Tibial nerve (tissue), 4 donors: ENCODE results near the gene NPW. TPM values are rescaled to one million over a fixed set of nuclear protein-coding genes. Genes with fewer than 3 reads are reported as not detected.

ENCODE experiments used
- DNase-seq, 2 donors: peaks; one replicate each; pipeline ENCODE4 v3.0.0-alpha.2; 2019; ENCODE audit warnings: low spot score in 2 of 2
- H3K27ac ChIP-seq, 4 donors: fragments of 200-600 bp; sonication (generic) in 3 of 4; one replicate each; pipeline ENCODE4 v1.5.1; 2017 to 2019; ENCODE audit warnings: mild to moderate bottlenecking in 1 of 4
- H3K27me3 ChIP-seq, 2 donors: fragments of 200-600 bp; sonication (generic) in 1 of 2; one replicate each; pipeline versions ENCODE4 v1.5.1 to v1.6.0; 2017 to 2019
- H3K36me3 ChIP-seq, 3 donors: fragments of 200-600 bp; sonication (generic); one replicate each; pipeline ENCODE4 v1.5.1; 2018 to 2019
- H3K4me1 ChIP-seq, 4 donors: fragments of 200-600 bp; sonication (generic) in 3 of 4; one replicate each; pipeline ENCODE4 v1.5.1; 2017 to 2019
- H3K4me3 ChIP-seq, 4 donors: fragments of 200-600 bp; sonication (generic) in 3 of 4; one replicate each; pipeline ENCODE4 v1.5.1; 2017 to 2019; ENCODE audit warnings: mild to moderate bottlenecking in 1 of 4, moderate library complexity in 1 of 4
- H3K9me3 ChIP-seq, 4 donors: fragments of 200-600 bp; sonication (generic) in 3 of 4; one replicate each; pipeline ENCODE4 v1.5.1; 2017 to 2019
- CTCF ChIP-seq, 5 experiments: fragments of 200-600 bp in 3 of 5; fragments of 450-650 bp in 2 of 5; sonication (generic) in 3 of 5; IDR thresholded peaks; one replicate each; pipeline ENCODE4 v1.5.1; 2016 to 2019; ENCODE audit warnings: antibody characterized with exemption in 5 of 5, mild to moderate bottlenecking in 3 of 5, moderate library complexity in 2 of 5
- EP300 ChIP-seq, 2 donors: sonication (generic); formaldehyde crosslinking; IDR thresholded peaks; one replicate each; pipeline ENCODE4 v1.6.1; 2017; ENCODE audit warnings: antibody characterized with exemption in 2 of 2, mild to moderate bottlenecking in 1 of 2
- POLR2A ChIP-seq, 2 donors: fragments of 450-650 bp; IDR thresholded peaks; one replicate each; pipeline ENCODE4 v1.6.1; 2017; ENCODE audit warnings: antibody characterized with exemption in 2 of 2, mild to moderate bottlenecking in 2 of 2, moderate library complexity in 2 of 2
- WGBS, 2 donors: methylation state at CpG; one replicate each; pipeline ENCODE4 v1.1.5; 2018; 5-methylcytosine and 5-hydroxymethylcytosine counted together
- total RNA-seq, 4 donors: library from RNA; depleted of rRNA; stranded (reverse); fragments of >200 nt; gene quantifications; one replicate each; pipeline ENCODE4 v1.1.0, GENCODE V29; 2016

The NPW gene
- total RNA-seq, 4 donors from 2014 or later: 3.0 to 3.1 TPM; not detected in 2

GRCh38 chr16:1999866-2000514, 19.6 kb upstream of the NPW start:
- Histone ChIP-seq H3K9me3 (no peaks in the 10 kb centered on the region), H3K4me1 (peaks cover 0 to 21% (median 14%) of the 10 kb centered on the region in 4 donors), H3K27ac (no peak overlapping the region), H3K36me3 (peaks cover 20 to 78% (median 23%) of the 10 kb centered on the region in 3 donors), H3K4me3 (no peak overlapping the region), H3K27me3 (no peaks in the 10 kb centered on the region)
- no peak for DNase-seq
- WGBS, 2 donors: 89 to 90% methylated on average over 23 of the region's 28 CpGs
- TF ChIP-seq POLR2A (IDR thresholded peaks at IDR 0.05) (no peak), EP300 (IDR thresholded peaks at IDR 0.05) (no peak), CTCF (IDR thresholded peaks at IDR 0.05) (no peak)

GRCh38 chr16:2001035-2001434, 18.6 kb upstream of the NPW start:
- no peaks in the 10 kb centered on the region for H3K9me3 ChIP-seq
- H3K4me1 ChIP-seq: peaks cover 0 to 31% (median 24%) of the 10 kb centered on the region in 4 donors
- no peak for DNase-seq
- TF ChIP-seq EP300 (IDR thresholded peaks at IDR 0.05) (no peak), POLR2A (IDR thresholded peaks at IDR 0.05) (no peak), CTCF (IDR thresholded peaks at IDR 0.05) (no peak)
- H3K27ac ChIP-seq: no peak overlapping the region
- no peaks in the 10 kb centered on the region for H3K27me3 ChIP-seq
- no peak overlapping the region for H3K4me3 ChIP-seq
- 90 to 97% methylated on average over 11 to 19 of the region's 19 CpGs for WGBS, 2 donors
- H3K36me3 ChIP-seq: peaks cover 20 to 76% (median 23%) of the 10 kb centered on the region in 3 donors

GRCh38 chr16:2001456-2002355, 17.9 kb upstream of the NPW start:
- Histone ChIP-seq H3K36me3 (peaks cover 20 to 69% (median 23%) of the 10 kb centered on the region in 3 donors), H3K4me1 (peaks cover 0 to 38% (median 30%) of the 10 kb centered on the region in 4 donors), H3K27ac (no peak overlapping the region), H3K27me3 (no peaks in the 10 kb centered on the region), H3K9me3 (no peaks in the 10 kb centered on the region), H3K4me3 (no peak overlapping the region)
- DNase-seq: no peak
- WGBS, 2 donors: 93 to 95% methylated on average over 46 to 52 of the region's 53 CpGs
- TF ChIP-seq CTCF (IDR thresholded peaks at IDR 0.05): no peak
- no peak for TF ChIP-seq POLR2A (IDR thresholded peaks at IDR 0.05)
- no peak for TF ChIP-seq EP300 (IDR thresholded peaks at IDR 0.05)

GRCh38 chr16:2002406-2003230, 17.0 kb upstream of the NPW start:
- WGBS, 2 donors: 90% methylated on average over 29 to 34 of the region's 47 CpGs
- Histone ChIP-seq H3K4me3 (no peak overlapping the region), H3K4me1 (peaks cover 0 to 47% (median 39%) of the 10 kb centered on the region in 4 donors), H3K36me3 (peaks cover 20 to 60% (median 23%) of the 10 kb centered on the region in 3 donors), H3K27ac (no peak overlapping the region), H3K27me3 (no peaks in the 10 kb centered on the region), H3K9me3 (no peaks in the 10 kb centered on the region)
- no peak for DNase-seq
- no peak for TF ChIP-seq EP300 (IDR thresholded peaks at IDR 0.05)
- no peak for TF ChIP-seq CTCF (IDR thresholded peaks at IDR 0.05)
- no peak for TF ChIP-seq POLR2A (IDR thresholded peaks at IDR 0.05)
